ENCODE measurements around the gene CNTROB. TPM values are rescaled to one million over a fixed set of nuclear protein-coding genes. Genes with fewer than 3 reads are reported as not detected.

Gene CNTROB
- total RNA-seq, 1 donor from 2014 or later = 54.5 TPM

- no peaks in the 10 kb centered on the region for H3K27me3 Mint-ChIP-seq
- H3K4me3 Mint-ChIP-seq = peak within 1 kb of the TSS; percentile 97
- peak; percentile 94 for DNase-seq
- intact Hi-C loops (cut with micrococcal nuclease) = loop anchor here (1.0 to 10.0 kb wide), 4 partner anchors 17 to 199 kb away; partner anchors contain the start of genes ALOXE3, CNTROB and NAA38
- no peaks in the 10 kb centered on the region for H3K9me3 Mint-ChIP-seq
- peaks cover 22% of the 10 kb centered on the region for H3K36me3 Mint-ChIP-seq (ENCODE audit: low read depth)
- peaks cover 26% of the 10 kb centered on the region for H3K4me1 Mint-ChIP-seq
- peak within 1 kb of the TSS; percentile 97 for H3K27ac Mint-ChIP-seq
Observed at GRCh38 chr17:7915611-7916384, 16.2 kb upstream of the CNTROB start, which contains the start of gene RNF227. Gene RNF227 (minus strand): TSS chr17:7916289. CDS start chr17:7916195, 94 bp downstream.

GRCh38 chr17:7916385-7916682 lies 15.7 kb upstream of the CNTROB start:
- Mint-ChIP-seq H3K36me3 (ENCODE audit: low read depth) (peaks cover 17% of the 10 kb centered on the region), H3K4me3 (peak overlapping the region; percentile 97), H3K27ac (peak overlapping the region; percentile 79), H3K9me3 (no peaks in the 10 kb centered on the region), H3K4me1 (peaks cover 27% of the 10 kb centered on the region), H3K27me3 (no peaks in the 10 kb centered on the region)
- intact Hi-C loops (cut with micrococcal nuclease) = loop anchor here (10.0 kb wide), 1 partner anchor 198 kb away; the partner anchor contains the start of gene ALOXE3
- no peak for DNase-seq

DNA sequence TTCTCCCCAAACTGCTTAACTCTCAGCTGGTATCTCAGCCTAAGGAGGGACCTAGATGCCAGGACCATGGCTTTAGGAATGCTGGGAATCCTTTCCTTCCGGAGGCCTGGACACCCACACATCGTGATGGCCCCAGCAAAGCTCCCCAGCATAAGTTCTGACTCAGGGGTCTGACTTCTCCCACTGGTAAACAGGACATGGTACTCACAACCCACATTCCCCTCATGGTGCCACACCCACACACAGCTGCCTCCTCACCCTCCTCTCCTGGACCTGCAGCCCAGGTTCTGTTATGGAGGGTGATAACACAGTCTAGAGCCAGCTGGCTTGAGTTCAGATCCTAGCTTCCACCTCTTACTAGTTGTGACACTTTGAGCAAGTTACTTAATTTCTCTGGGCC lies 15.2 kb upstream of the CNTROB start:
- peak overlapping the region; percentile 97 for H3K4me3 Mint-ChIP-seq
- H3K27me3 Mint-ChIP-seq = no peaks in the 10 kb centered on the region
- H3K36me3 Mint-ChIP-seq (ENCODE audit: low read depth) = peaks cover 17% of the 10 kb centered on the region
- H3K27ac Mint-ChIP-seq = peak overlapping the region; percentile 79
- H3K4me1 Mint-ChIP-seq = peaks cover 30% of the 10 kb centered on the region
- peak; percentile 70 for DNase-seq
- H3K9me3 Mint-ChIP-seq = no peaks in the 10 kb centered on the region
- intact Hi-C loops (cut with micrococcal nuclease) = loop anchor here (10.0 kb wide), 1 partner anchor 198 kb away; the partner anchor contains the start of gene ALOXE3

GRCh38 chr17:7922269-7922844 lies 9.6 kb upstream of the CNTROB start:
- peak overlapping the region; percentile 80 for H3K4me3 Mint-ChIP-seq
- intact Hi-C loops (cut with micrococcal nuclease) = loop anchor here (1.0 kb wide), 1 partner anchor 9 kb away; the partner anchor contains the start of gene TRAPPC1
- H3K36me3 Mint-ChIP-seq (ENCODE audit: low read depth) = peaks cover 3% of the 10 kb centered on the region
- no peaks in the 10 kb centered on the region for H3K27me3 Mint-ChIP-seq
- no peaks in the 10 kb centered on the region for H3K9me3 Mint-ChIP-seq
- peak overlapping the region; percentile 71 for H3K27ac Mint-ChIP-seq
- peaks cover 19% of the 10 kb centered on the region for H3K4me1 Mint-ChIP-seq
- DNase-seq = no peak

DNA sequence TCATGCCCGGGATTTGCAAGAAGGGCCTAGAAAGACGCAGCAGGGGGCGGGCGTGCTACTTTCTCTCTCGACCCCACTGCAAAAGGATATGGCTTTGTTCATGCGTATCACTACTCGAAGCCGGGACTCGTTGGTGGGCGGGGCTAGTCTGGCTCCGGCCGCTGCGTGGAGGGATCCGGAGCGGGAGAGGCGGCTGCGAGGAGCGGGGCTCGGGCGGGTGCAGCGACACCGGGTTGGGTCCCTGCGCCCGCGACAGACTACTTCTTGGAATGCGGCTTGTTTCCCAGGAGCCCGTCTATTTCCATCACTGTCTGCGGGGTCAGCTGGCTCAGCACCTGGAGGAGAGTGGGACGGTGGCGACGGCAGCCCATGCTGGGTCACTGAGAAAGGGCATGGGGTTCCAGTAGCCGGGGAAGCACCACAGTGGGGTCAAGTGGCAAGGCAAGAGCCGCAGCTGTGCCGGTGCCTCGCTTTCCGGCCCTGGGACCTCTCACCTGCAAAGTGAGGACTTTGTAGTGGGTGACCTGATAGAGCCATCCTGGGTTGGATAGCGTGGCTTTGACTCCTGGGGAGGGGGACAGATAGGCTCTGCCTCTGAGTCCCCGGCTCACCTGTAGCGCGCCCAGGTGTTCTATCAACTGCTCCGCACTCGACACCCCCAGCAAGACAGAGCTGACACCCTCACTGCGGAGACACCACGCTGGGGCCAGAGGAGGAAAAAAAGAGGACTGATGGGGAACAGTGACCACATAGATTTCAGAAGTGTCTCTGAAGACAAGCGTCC lies 9.0 kb upstream of the CNTROB start:
- Mint-ChIP-seq H3K4me3 (peak overlapping the region; percentile 80), H3K27ac (peak overlapping the region; percentile 71), H3K36me3 (ENCODE audit: low read depth) (peaks cover 5% of the 10 kb centered on the region), H3K9me3 (no peaks in the 10 kb centered on the region), H3K27me3 (no peaks in the 10 kb centered on the region), H3K4me1 (peaks cover 19% of the 10 kb centered on the region)
- intact Hi-C loops (cut with micrococcal nuclease) = loop anchor here (1.0 kb wide), 1 partner anchor 8 kb away; the partner anchor contains the start of gene TRAPPC1
- DNase-seq = peak; percentile 95

DNA sequence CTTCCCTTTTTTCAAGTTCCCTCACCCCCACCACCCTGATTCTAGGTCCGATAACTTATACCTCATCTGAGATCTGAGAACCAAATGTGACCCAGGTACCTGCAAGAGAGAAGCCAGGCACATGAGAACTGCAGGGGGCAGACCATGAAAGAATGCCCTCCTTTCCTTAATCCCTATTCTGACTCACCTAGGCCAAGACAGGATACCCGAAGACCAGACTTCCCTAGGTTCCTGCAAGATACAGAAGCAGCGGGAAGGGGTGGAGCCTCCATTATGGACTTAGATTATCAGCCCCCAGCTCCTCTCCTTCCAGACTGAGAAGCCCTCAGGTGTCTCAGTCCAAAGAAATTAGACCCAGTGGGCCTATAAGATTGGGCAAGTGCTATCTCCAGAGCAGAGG lies 4.4 kb upstream of the CNTROB start:
- peaks cover 21% of the 10 kb centered on the region for H3K4me1 Mint-ChIP-seq
- H3K9me3 Mint-ChIP-seq = no peaks in the 10 kb centered on the region
- intact Hi-C loops (cut with micrococcal nuclease) = no loop called here
- no peaks in the 10 kb centered on the region for H3K27me3 Mint-ChIP-seq
- H3K27ac Mint-ChIP-seq = no peak overlapping the region
- no peak for DNase-seq
- H3K4me3 Mint-ChIP-seq = no peak overlapping the region
- peaks cover 15% of the 10 kb centered on the region for H3K36me3 Mint-ChIP-seq (ENCODE audit: low read depth)

DNA sequence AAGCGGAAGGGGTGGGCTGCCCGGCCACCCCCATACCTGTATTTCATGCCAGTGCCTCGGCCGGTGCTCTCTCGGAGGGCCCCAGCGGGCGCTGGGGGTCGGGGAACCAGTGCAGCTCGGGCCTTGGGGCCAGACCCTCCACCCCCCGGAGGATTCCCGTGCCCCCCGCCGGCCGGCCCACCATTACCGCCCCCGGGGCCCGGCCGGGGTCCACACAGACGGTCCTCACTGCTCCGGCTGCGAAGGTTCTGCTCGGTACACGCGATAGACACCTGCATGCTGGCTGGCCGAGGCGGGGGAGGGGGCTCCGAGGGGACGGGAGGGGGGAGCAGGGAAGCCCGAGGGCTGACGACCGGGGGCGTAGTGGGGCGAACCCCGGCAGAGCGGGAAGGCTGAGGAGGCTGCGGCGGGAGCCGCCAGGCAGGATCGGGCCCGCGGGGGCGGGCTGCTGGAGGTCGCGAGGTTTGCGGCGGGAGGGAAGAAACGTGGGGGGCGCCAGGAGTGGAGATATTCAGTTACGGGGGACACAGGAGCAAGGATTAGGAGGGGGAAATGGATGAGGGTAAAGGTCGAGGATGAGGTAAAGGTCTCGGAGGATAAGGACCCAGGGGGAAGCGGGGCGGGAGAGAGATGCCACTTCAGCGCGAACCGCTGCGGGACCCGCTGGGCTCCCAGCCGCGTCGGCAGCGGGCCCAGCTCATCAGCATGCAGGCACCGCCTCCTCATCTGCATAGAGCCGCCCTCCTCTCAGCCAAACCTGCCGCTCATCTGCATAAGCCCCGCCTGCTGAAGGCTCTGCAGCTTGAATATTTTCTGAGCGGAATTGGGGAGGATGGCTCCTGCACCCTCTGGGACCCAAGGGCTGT lies 2.6 kb upstream of the CNTROB start, which contains the start of gene KCNAB3:
KCNAB3 (minus strand) TSS at position 699 of the 866 bp plus-strand sequence; CDS start at position 278, 421 bp downstream.
- Mint-ChIP-seq H3K9me3 (no peaks in the 10 kb centered on the region), H3K4me1 (peaks cover 30% of the 10 kb centered on the region), H3K36me3 (ENCODE audit: low read depth) (peaks cover 19% of the 10 kb centered on the region), H3K4me3 (peak within 1 kb of the TSS; percentile 98), H3K27me3 (no peaks in the 10 kb centered on the region), H3K27ac (peak within 1 kb of the TSS; percentile 99)
- DNase-seq = peak; percentile 85
- intact Hi-C loops (cut with micrococcal nuclease) = loop anchor here (5.0 to 10.0 kb wide), 3 partner anchors 42 to 355 kb away; partner anchors contain the start of genes CHD3, RANGRF, TP53 and WRAP53

GRCh38 chr17:7930841-7931631 lies 970 bp upstream of the CNTROB start:
- intact Hi-C loops (cut with micrococcal nuclease) = loop anchor here (1.0 to 10.0 kb wide), 4 partner anchors 9 to 354 kb away; partner anchors contain the start of genes CHD3, RANGRF, TP53 and WRAP53
- Mint-ChIP-seq H3K27me3 (no peaks in the 10 kb centered on the region), H3K4me3 (peak overlapping the region; percentile 98), H3K27ac (peak overlapping the region; percentile 99), H3K36me3 (ENCODE audit: low read depth) (peaks cover 31% of the 10 kb centered on the region), H3K4me1 (peaks cover 37% of the 10 kb centered on the region), H3K9me3 (no peaks in the 10 kb centered on the region)
- DNase-seq = no peak

DNA sequence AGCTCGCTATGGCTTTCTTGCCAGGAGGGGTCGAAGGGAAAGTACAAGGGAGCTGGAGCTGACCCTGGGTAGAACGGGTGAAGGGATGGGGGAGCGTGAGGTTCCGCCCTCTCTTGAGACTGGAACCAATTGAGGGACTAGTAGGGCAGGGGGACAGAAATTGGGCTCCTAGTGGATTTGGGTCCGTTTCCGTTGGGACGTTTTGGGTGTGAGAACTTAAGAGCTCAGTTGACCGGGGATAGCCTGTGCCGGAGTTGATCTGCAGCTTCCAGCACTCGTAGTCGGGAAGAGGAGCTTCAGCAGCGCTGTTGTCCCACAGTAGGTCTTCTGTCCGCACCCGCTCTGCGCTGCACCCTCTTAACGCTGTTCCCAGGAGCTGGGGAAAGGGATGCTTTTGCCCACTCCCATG lies 481 bp downstream of the CNTROB start:
- H3K36me3 Mint-ChIP-seq (ENCODE audit: low read depth) = peaks cover 39% of the 10 kb centered on the region
- peaks cover 44% of the 10 kb centered on the region for H3K4me1 Mint-ChIP-seq
- intact Hi-C loops (cut with micrococcal nuclease) = loop anchor here (1.0 to 10.0 kb wide), 7 partner anchors 17 to 352 kb away; partner anchors contain the start of genes CHD3, NAA38, RANGRF and TP53
- peak overlapping the region; percentile 99 for H3K27ac Mint-ChIP-seq
- H3K4me3 Mint-ChIP-seq = peak overlapping the region; percentile 98
- peak; percentile 82 for DNase-seq
- no peaks in the 10 kb centered on the region for H3K27me3 Mint-ChIP-seq
- H3K9me3 Mint-ChIP-seq = no peaks in the 10 kb centered on the region

DNA sequence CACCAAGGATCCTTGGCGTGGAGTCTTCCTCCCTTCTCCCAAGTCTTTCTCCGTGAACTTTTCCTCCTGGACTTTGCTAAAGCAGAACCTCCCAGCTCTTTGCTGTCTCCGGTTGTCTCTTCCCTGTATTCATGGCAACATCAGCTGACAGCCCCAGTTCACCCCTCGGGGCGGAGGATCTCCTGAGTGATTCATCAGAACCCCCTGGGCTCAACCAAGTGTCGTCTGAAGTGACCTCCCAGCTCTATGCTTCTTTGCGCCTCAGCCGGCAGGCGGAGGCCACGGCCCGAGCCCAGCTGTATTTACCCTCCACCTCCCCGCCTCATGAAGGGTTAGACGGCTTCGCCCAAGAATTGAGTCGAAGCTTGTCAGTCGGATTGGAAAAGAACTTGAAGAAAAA lies 943 bp downstream of the CNTROB start:
- Mint-ChIP-seq H3K27me3 (no peaks in the 10 kb centered on the region), H3K9me3 (no peaks in the 10 kb centered on the region), H3K4me3 (peak overlapping the region; percentile 98), H3K4me1 (peaks cover 44% of the 10 kb centered on the region), H3K36me3 (ENCODE audit: low read depth) (peaks cover 39% of the 10 kb centered on the region), H3K27ac (peak overlapping the region; percentile 99)
- DNase-seq = peak; percentile 78
- intact Hi-C loops (cut with micrococcal nuclease) = loop anchor here (1.0 to 10.0 kb wide), 7 partner anchors 18 to 352 kb away; partner anchors contain the start of genes CHD3, NAA38, RANGRF and TP53

- Mint-ChIP-seq H3K9me3 (no peaks in the 10 kb centered on the region), H3K27me3 (no peaks in the 10 kb centered on the region), H3K4me1 (peaks cover 41% of the 10 kb centered on the region), H3K4me3 (no peak overlapping the region), H3K27ac (no peak overlapping the region), H3K36me3 (ENCODE audit: low read depth) (peaks cover 51% of the 10 kb centered on the region)
- intact Hi-C loops (cut with micrococcal nuclease) = loop anchor here (10.0 kb wide), 1 partner anchor 349 kb away; the partner anchor contains the start of gene RANGRF
- no peak for DNase-seq
Observed at GRCh38 chr17:7935859-7936258, 3.9 kb downstream of the CNTROB start.

DNA sequence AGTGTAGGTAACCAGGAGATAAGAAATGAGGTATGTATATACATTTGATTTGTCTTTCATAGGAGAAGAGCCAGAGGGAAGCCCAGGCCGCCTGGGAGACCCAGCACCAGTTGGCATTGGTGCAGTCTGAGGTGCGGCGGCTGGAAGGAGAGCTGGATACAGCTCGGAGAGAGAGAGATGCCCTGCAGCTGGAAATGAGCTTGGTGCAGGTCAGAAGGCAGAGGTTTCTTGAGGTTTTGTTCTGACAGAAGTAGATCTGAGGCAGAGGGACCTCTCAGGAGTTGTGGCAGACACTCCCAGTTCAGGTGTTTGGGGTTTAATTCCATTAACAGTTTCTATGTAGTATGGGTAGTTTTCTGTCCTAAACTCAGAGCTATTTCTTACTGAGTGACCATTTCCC lies 8.0 kb downstream of the CNTROB start:
- intact Hi-C loops (cut with micrococcal nuclease) = no loop called here
- Mint-ChIP-seq H3K27me3 (no peaks in the 10 kb centered on the region), H3K27ac (no peak overlapping the region), H3K4me1 (peaks cover 11% of the 10 kb centered on the region), H3K9me3 (no peaks in the 10 kb centered on the region), H3K36me3 (ENCODE audit: low read depth) (peaks cover 62% of the 10 kb centered on the region), H3K4me3 (no peak overlapping the region)
- no peak for DNase-seq
